ENCODE measurements around the gene KCNQ1. TPM values are rescaled to one million over a fixed set of nuclear protein-coding genes. Genes with fewer than 3 reads are reported as not detected.
A peak's percentile ranks its signal among the peaks of the same experiment; 100 is the strongest.

KCNQ1 gene
- total and polyA plus RNA-seq, 2 experiments from 2014 or later, result not detected

GRCh38 chr11:2885678-2886081 is 440.9 kb downstream of the KCNQ1 start, which contains the start of gene CDKN1C:
CDKN1C (minus strand) TSS chr11:2885775; CDS start chr11:2885456, 319 bp downstream.
- H3F3A ChIP-seq (ENCODE audit: insufficient read depth), result no peaks in the 10 kb centered on the region
- peak within 1 kb of the TSS; percentile 83 for H2AFZ ChIP-seq
- 2% methylated on average over 12 to 58 of the region's 61 CpGs for WGBS, 2 experiments (ENCODE audit: low coverage in 1 of 2, low lambda C conversion rate in 2 of 2, missing lambda C conversion rate in 2 of 2)
- peak; percentile 79 for DNase-seq
- no peaks in the 10 kb centered on the region for H3K9me3 ChIP-seq (ENCODE audit: low read depth)
- H3K27ac ChIP-seq, result no peak within 1 kb of the TSS
- H3K4me1 ChIP-seq (ENCODE audit: insufficient read depth), result no peaks in the 10 kb centered on the region
- H3K4me3 ChIP-seq, result peak within 1 kb of the TSS; percentile 74
- H3K79me2 ChIP-seq (ENCODE audit: insufficient read depth), result no peaks in the 10 kb centered on the region
- no peaks in the 10 kb centered on the region for H4K20me1 ChIP-seq (ENCODE audit: insufficient read depth)
- in situ Hi-C loops (cut with MboI), result loop anchor here (5.0 to 25.0 kb wide), 3 partner anchors 353 to 698 kb away; partner anchors contain the start of genes C11orf21 and TSPAN32
- H3K9me2 ChIP-seq (ENCODE audit: insufficient read depth), result no peaks in the 10 kb centered on the region
- peak within 1 kb of the TSS; percentile 68 for H3K4me2 ChIP-seq (ENCODE audit: unreplicated experiment)
- no peak within 1 kb of the TSS; the same call in 1 of the 2 replicates for H3K9ac ChIP-seq
- H3K27me3 ChIP-seq (replicated peaks; ENCODE audit: insufficient read depth), result peaks cover 20% of the 10 kb centered on the region
- TF ChIP-seq EZH2 (IDR thresholded peaks at IDR 0.05; ENCODE audit: insufficient read depth, poor library complexity, severe bottlenecking), result no peak
- TF ChIP-seq EZH2phosphoT487 (IDR thresholded peaks at IDR 0.05; ENCODE audit: insufficient read depth, low read depth), result no peak
- H3K36me3 ChIP-seq (ENCODE audit: low read depth), result no peaks in the 10 kb centered on the region

- WGBS, 2 experiments (ENCODE audit: low coverage in 1 of 2, low lambda C conversion rate in 2 of 2, missing lambda C conversion rate in 2 of 2), result 3 to 7% methylated on average over 35 to 42 of the region's 49 CpGs
- no peaks in the 10 kb centered on the region for H3F3A ChIP-seq (ENCODE audit: insufficient read depth)
- TF ChIP-seq EZH2 (IDR thresholded peaks at IDR 0.05; ENCODE audit: insufficient read depth, poor library complexity, severe bottlenecking), result no peak
- no peak for TF ChIP-seq EZH2phosphoT487 (IDR thresholded peaks at IDR 0.05; ENCODE audit: insufficient read depth, low read depth)
- H3K36me3 ChIP-seq (ENCODE audit: low read depth), result no peaks in the 10 kb centered on the region
- in situ Hi-C loops (cut with MboI), result loop anchor here (5.0 to 25.0 kb wide), 3 partner anchors 354 to 699 kb away; partner anchors contain the start of genes C11orf21 and TSPAN32
- H4K20me1 ChIP-seq (ENCODE audit: insufficient read depth), result no peaks in the 10 kb centered on the region
- no peak overlapping the region for H3K9ac ChIP-seq
- no peaks in the 10 kb centered on the region for H3K4me1 ChIP-seq (ENCODE audit: insufficient read depth)
- H3K9me3 ChIP-seq (ENCODE audit: low read depth), result no peaks in the 10 kb centered on the region
- H3K27me3 ChIP-seq (replicated peaks; ENCODE audit: insufficient read depth), result peaks cover 20% of the 10 kb centered on the region
- H3K4me3 ChIP-seq, result no peak overlapping the region; the same call in 1 of the 2 replicates
- H2AFZ ChIP-seq, result no peak overlapping the region
- peak; percentile 45 for DNase-seq
- H3K9me2 ChIP-seq (ENCODE audit: insufficient read depth), result no peaks in the 10 kb centered on the region
- no peak overlapping the region for H3K4me2 ChIP-seq (ENCODE audit: unreplicated experiment)
- H3K79me2 ChIP-seq (ENCODE audit: insufficient read depth), result no peaks in the 10 kb centered on the region
- H3K27ac ChIP-seq, result no peak overlapping the region
These were observed 441.5 kb downstream of the KCNQ1 start for GRCh38 chr11:2886191-2886894.

GRCh38 chr11:2886936-2887335 is 442.1 kb downstream of the KCNQ1 start:
- 44 to 52% methylated on average over 4 to 5 of the region's 5 CpGs for WGBS, 2 experiments (ENCODE audit: low coverage in 1 of 2, low lambda C conversion rate in 2 of 2, missing lambda C conversion rate in 2 of 2)
- in situ Hi-C loops (cut with MboI), result loop anchor here (5.0 to 25.0 kb wide), 3 partner anchors 355 to 700 kb away; partner anchors contain the start of genes C11orf21 and TSPAN32
- H3K4me1 ChIP-seq (ENCODE audit: insufficient read depth), result 0 out of 2 replicates have a peak, but pooled peaks cover 3% of the 10 kb centered on the region
- H3K27me3 ChIP-seq (replicated peaks; ENCODE audit: insufficient read depth), result peaks cover 20% of the 10 kb centered on the region
- no peaks in the 10 kb centered on the region for H3K36me3 ChIP-seq (ENCODE audit: low read depth)
- no peak overlapping the region for H3K4me3 ChIP-seq
- H3K9me2 ChIP-seq (ENCODE audit: insufficient read depth), result no peaks in the 10 kb centered on the region
- no peak overlapping the region for H3K4me2 ChIP-seq (ENCODE audit: unreplicated experiment)
- no peaks in the 10 kb centered on the region for H4K20me1 ChIP-seq (ENCODE audit: insufficient read depth)
- no peaks in the 10 kb centered on the region for H3F3A ChIP-seq (ENCODE audit: insufficient read depth)
- DNase-seq, result no peak
- TF ChIP-seq EZH2 (IDR thresholded peaks at IDR 0.05; ENCODE audit: insufficient read depth, poor library complexity, severe bottlenecking) (no peak), EZH2phosphoT487 (IDR thresholded peaks at IDR 0.05; ENCODE audit: insufficient read depth, low read depth) (no peak)
- H2AFZ ChIP-seq, result no peak overlapping the region
- no peaks in the 10 kb centered on the region for H3K79me2 ChIP-seq (ENCODE audit: insufficient read depth)
- H3K9ac ChIP-seq, result no peak overlapping the region
- no peak overlapping the region for H3K27ac ChIP-seq
- H3K9me3 ChIP-seq (ENCODE audit: low read depth), result no peaks in the 10 kb centered on the region

- H3F3A ChIP-seq (ENCODE audit: insufficient read depth), result no peaks in the 10 kb centered on the region
- 68 to 75% methylated on average over 11 of the region's 11 CpGs for WGBS, 2 experiments (ENCODE audit: low coverage in 1 of 2, low lambda C conversion rate in 2 of 2, missing lambda C conversion rate in 2 of 2)
These were observed 442.8 kb downstream of the KCNQ1 start for GRCh38 chr11:2887515-2888195.

More at GRCh38 chr11:2887515-2888195, 442.8 kb downstream of the KCNQ1 start:
- Histone ChIP-seq H4K20me1 (ENCODE audit: insufficient read depth) (no peaks in the 10 kb centered on the region), H3K4me3 (no peak overlapping the region), H3K27me3 (replicated peaks; ENCODE audit: insufficient read depth) (peaks cover 17% of the 10 kb centered on the region), H3K9me3 (ENCODE audit: low read depth) (no peaks in the 10 kb centered on the region), H3K79me2 (ENCODE audit: insufficient read depth) (no peaks in the 10 kb centered on the region), H2AFZ (no peak overlapping the region), H3K4me1 (ENCODE audit: insufficient read depth) (0 out of 2 replicates have a peak, but pooled peaks cover 6% of the 10 kb centered on the region), H3K4me2 (ENCODE audit: unreplicated experiment) (no peak overlapping the region), H3K27ac (no peak overlapping the region), H3K9me2 (ENCODE audit: insufficient read depth) (no peaks in the 10 kb centered on the region), H3K9ac (no peak overlapping the region), H3K36me3 (ENCODE audit: low read depth) (no peaks in the 10 kb centered on the region)
- in situ Hi-C loops (cut with MboI), result loop anchor here (5.0 to 25.0 kb wide), 3 partner anchors 355 to 700 kb away; partner anchors contain the start of genes C11orf21 and TSPAN32
- DNase-seq, result no peak
- TF ChIP-seq EZH2 (IDR thresholded peaks at IDR 0.05; ENCODE audit: insufficient read depth, poor library complexity, severe bottlenecking) (no peak), EZH2phosphoT487 (IDR thresholded peaks at IDR 0.05; ENCODE audit: insufficient read depth, low read depth) (no peak)
